IMR-90 (cell line): Measurements from ENCODE around the gene PPIP5K2.

Experiments
- FOS ChIP-seq: fragments of 150-350 bp; IDR thresholded peaks from 2 replicates; pipeline ENCODE4 v1.6.1; 2016; ENCODE audit warnings: low read depth, low read length
- USF2 ChIP-seq: fragments of 150-350 bp; IDR thresholded peaks from 2 replicates; pipeline ENCODE4 v1.6.1; 2017; ENCODE audit warnings: mild to moderate bottlenecking, antibody characterized with exemption, low read length, low read depth
- TF ChIP-seq, protein P1 (sequence below): conservative IDR thresholded peaks from 2 replicates; pipeline ENCODE4 v1.5.1; 2012; ENCODE audit warnings: mild to moderate bottlenecking, low read depth, low read length, improper control_type of control experiment
- TF ChIP-seq, protein P2 (sequence below): fragments of 150-350 bp; IDR thresholded peaks from 2 replicates; pipeline ENCODE4 v1.6.1; 2016; ENCODE audit warnings: low read depth, mild to moderate bottlenecking, low read length, moderate library complexity, borderline replicate concordance

DNA sequence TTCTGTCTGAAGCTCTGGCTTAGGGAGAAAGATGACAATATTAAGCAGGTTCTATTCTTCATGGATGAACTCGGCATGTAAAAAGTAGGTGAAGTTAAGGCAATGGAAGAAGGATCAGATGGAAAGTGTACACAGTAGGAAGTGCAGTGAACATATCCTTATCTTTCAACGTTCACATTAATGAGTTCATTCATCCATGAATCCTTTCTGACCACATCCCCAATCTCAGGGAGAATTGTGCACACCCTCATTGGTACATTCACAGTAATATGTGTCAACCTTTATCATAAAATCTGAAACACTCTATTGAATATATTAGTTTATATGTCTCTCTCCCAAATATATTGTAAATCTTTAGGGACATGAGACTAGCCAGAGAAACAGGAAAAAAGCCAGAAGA is 5.7 kb upstream of the PPIP5K2 start:
- TF ChIP-seq, protein P1, sequence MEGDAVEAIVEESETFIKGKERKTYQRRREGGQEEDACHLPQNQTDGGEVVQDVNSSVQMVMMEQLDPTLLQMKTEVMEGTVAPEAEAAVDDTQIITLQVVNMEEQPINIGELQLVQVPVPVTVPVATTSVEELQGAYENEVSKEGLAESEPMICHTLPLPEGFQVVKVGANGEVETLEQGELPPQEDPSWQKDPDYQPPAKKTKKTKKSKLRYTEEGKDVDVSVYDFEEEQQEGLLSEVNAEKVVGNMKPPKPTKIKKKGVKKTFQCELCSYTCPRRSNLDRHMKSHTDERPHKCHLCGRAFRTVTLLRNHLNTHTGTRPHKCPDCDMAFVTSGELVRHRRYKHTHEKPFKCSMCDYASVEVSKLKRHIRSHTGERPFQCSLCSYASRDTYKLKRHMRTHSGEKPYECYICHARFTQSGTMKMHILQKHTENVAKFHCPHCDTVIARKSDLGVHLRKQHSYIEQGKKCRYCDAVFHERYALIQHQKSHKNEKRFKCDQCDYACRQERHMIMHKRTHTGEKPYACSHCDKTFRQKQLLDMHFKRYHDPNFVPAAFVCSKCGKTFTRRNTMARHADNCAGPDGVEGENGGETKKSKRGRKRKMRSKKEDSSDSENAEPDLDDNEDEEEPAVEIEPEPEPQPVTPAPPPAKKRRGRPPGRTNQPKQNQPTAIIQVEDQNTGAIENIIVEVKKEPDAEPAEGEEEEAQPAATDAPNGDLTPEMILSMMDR: no peak
- TF ChIP-seq, protein P2, sequence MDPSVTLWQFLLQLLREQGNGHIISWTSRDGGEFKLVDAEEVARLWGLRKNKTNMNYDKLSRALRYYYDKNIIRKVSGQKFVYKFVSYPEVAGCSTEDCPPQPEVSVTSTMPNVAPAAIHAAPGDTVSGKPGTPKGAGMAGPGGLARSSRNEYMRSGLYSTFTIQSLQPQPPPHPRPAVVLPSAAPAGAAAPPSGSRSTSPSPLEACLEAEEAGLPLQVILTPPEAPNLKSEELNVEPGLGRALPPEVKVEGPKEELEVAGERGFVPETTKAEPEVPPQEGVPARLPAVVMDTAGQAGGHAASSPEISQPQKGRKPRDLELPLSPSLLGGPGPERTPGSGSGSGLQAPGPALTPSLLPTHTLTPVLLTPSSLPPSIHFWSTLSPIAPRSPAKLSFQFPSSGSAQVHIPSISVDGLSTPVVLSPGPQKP: no peak
- TF ChIP-seq FOS (no peak), USF2 (no peak)
